Measurements from ENCODE around the gene MLPH.

Gene MLPH

GRCh38 chr2:237541243-237541642 is 54.2 kb downstream of the MLPH start:
- no peak for DNase-seq (ENCODE audit: low read depth)
- no peak overlapping the region for H3K4me3 ChIP-seq (ENCODE audit: low read length)
- TF ChIP-seq CTCF (conservative IDR thresholded peaks at IDR 0.05; ENCODE audit: low read length), result no peak

- TF ChIP-seq CTCF (conservative IDR thresholded peaks at IDR 0.05; ENCODE audit: low read length), result no peak
- no peak overlapping the region for H3K4me3 ChIP-seq (ENCODE audit: low read length)
- DNase-seq (ENCODE audit: low read depth), result no peak
These were observed 55.1 kb downstream of the MLPH start for GRCh38 chr2:237542001-237542704.

- TF ChIP-seq CTCF (conservative IDR thresholded peaks at IDR 0.05; ENCODE audit: low read length), result no peak
- no peak overlapping the region for H3K4me3 ChIP-seq (ENCODE audit: low read length)
- no peak for DNase-seq (ENCODE audit: low read depth)
These were observed 59.2 kb downstream of the MLPH start for GRCh38 chr2:237546040-237546875.

GRCh38 chr2:237546876-237547395 is 59.9 kb downstream of the MLPH start:
- no peak for DNase-seq (ENCODE audit: low read depth)
- no peak for TF ChIP-seq CTCF (conservative IDR thresholded peaks at IDR 0.05; ENCODE audit: low read length)
- H3K4me3 ChIP-seq (ENCODE audit: low read length), result no peak overlapping the region

DNA sequence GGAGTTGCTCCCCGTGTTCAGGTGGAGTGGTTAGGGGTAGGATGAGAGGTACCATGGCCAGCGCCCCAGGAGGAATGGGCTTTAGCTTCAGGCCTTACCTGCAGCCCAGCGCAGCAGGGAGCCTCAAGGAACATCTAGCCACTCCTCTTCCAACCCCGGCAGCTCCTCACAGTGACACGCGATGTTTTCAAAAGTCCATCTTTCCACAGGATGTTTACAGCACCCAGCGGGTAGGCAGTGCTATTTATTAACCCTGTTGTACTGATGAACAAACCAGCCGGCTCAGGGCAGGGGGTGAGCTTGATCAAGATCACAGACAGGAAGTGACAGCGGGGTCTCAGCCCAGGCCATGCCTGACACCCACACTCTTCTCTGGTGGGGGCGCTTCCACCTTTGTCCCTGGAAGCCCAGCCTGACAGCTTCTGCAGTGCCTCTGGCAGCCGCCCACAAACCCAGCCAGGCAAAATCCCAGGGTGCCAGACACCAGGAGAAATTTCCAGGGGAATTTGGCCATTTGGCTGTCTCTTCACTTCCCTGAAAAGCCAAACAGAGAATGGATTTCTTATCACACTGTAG is 60.9 kb downstream of the MLPH start:
- no peak for TF ChIP-seq CTCF (conservative IDR thresholded peaks at IDR 0.05; ENCODE audit: low read length)
- DNase-seq (ENCODE audit: low read depth), result no peak

DNA sequence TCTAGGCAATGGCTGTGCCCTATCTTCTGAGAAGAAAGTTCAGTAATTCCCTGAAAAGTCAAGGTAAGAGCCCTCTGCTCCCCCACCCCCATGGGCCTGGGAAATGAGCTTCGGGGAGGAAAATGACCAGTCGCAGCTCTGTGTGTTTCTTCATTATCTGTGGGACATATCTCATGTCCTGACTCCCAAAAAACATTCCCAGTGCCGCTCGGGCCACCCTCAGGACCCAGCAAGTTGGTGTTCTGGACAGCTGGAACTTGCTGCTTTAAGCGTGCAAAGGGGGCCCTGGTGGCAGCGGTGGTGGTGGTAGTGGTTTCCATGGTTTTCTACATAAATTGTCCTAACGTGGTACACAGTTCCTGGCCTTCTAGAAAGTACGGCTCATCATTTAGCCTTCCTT is 62.2 kb downstream of the MLPH start:
- TF ChIP-seq CTCF (conservative IDR thresholded peaks at IDR 0.05; ENCODE audit: low read length), result no peak
- no peak overlapping the region for H3K4me3 ChIP-seq (ENCODE audit: low read length)
- no peak for DNase-seq (ENCODE audit: low read depth)

More for the DNA sequence above, 60.9 kb downstream of the MLPH start:
- no peak overlapping the region for H3K4me3 ChIP-seq (ENCODE audit: low read length)
